Prostate gland (tissue), 2 donors: ENCODE results near the gene KRTAP29-1. TPM values are rescaled to one million over a fixed set of nuclear protein-coding genes. Genes with fewer than 3 reads are reported as not detected.

Source experiments
- DNase-seq: peaks from one replicate; pipeline ENCODE4 v3.0.0-alpha.2; 2019; ENCODE audit warnings: low spot score
- H3K27ac ChIP-seq, 2 donors: fragments of 200-600 bp; sonication (generic); 2 replicates each; pipeline ENCODE4 v1.5.1; 2017 to 2019
- H3K27me3 ChIP-seq: fragments of 200-600 bp; sonication (generic); replicated peaks from 2 replicates; pipeline ENCODE4 v1.5.1; 2019; ENCODE audit not compliant: insufficient read depth
- H3K36me3 ChIP-seq, 2 donors: fragments of 200-600 bp; sonication (generic); 1 replicate in 1 of 2; 2 replicates in 1 of 2; pipeline versions ENCODE4 v1.5.1 to v1.8.1; 2017 to 2019
- H3K4me1 ChIP-seq: fragments of 200-600 bp; sonication (generic); replicated peaks from 2 replicates; pipeline ENCODE4 v1.5.1; 2019
- H3K4me3 ChIP-seq, 2 donors: fragments of 200-600 bp; sonication (generic); 2 replicates each; pipeline ENCODE4 v1.5.1; 2017 to 2019
- H3K9me3 ChIP-seq: fragments of 200-600 bp; sonication (generic); 2 replicates; pipeline ENCODE4 v1.5.1; 2017
- CTCF ChIP-seq, 4 experiments: fragments of 200-600 bp in 2 of 4; fragments of 450-650 bp in 2 of 4; sonication (generic) in 2 of 4; IDR thresholded peaks; 1 replicate in 3 of 4; 2 replicates in 1 of 4; pipeline ENCODE4 v1.5.1; 2016 to 2019; ENCODE audit warnings: antibody characterized with exemption in 4 of 4, mild to moderate bottlenecking in 2 of 4, moderate library complexity in 2 of 4
- POLR2A ChIP-seq: fragments of 450-650 bp; IDR thresholded peaks from one replicate; pipeline ENCODE4 v1.6.1; 2016; ENCODE audit warnings: antibody characterized with exemption, mild to moderate bottlenecking
- POLR2AphosphoS5 ChIP-seq: sonication (generic); formaldehyde crosslinking; IDR thresholded peaks from one replicate; pipeline ENCODE4 v1.6.1; 2017; ENCODE audit warnings: antibody characterized with exemption
- WGBS: methylation state at CpG from one replicate; pipeline ENCODE4 v1.1.5; 2018; 5-methylcytosine and 5-hydroxymethylcytosine counted together
- intact Hi-C: fragments of 100-400 bp; cut with DNase I; formaldehyde crosslinking; loops from one replicate; pipeline ENCODE4 v1.14.2; 2022
- total RNA-seq, 2 donors: library from RNA; depleted of rRNA; stranded (reverse); fragments of >200 nt; gene quantifications; one replicate each; pipeline ENCODE4 v1.1.0, GENCODE V29; 2016

KRTAP29-1 gene
- total RNA-seq, 2 donors from 2014 or later = not detected

GRCh38 chr17:41339571-41340172 lies 37.0 kb upstream of the KRTAP29-1 start:
- Histone ChIP-seq H3K9me3 (no peaks in the 10 kb centered on the region), H3K27ac (no peak overlapping the region), H3K4me1 (no peaks in the 10 kb centered on the region), H3K4me3 (no peak overlapping the region), H3K27me3 (no peaks in the 10 kb centered on the region), H3K36me3 (no peaks in the 10 kb centered on the region)
- WGBS = 33% methylated on average over 2 of the region's 2 CpGs
- TF ChIP-seq CTCF (IDR thresholded peaks at IDR 0.05) (no peak), POLR2A (no peak), POLR2AphosphoS5 (no peak)
- intact Hi-C loops = no loop called here
- DNase-seq = no peak

- Histone ChIP-seq H3K4me1 (no peaks in the 10 kb centered on the region), H3K36me3 (no peaks in the 10 kb centered on the region), H3K27me3 (no peaks in the 10 kb centered on the region), H3K27ac (no peak overlapping the region), H3K9me3 (no peaks in the 10 kb centered on the region), H3K4me3 (no peak overlapping the region)
- TF ChIP-seq CTCF (IDR thresholded peaks at IDR 0.05) (no peak), POLR2A (no peak), POLR2AphosphoS5 (no peak)
- intact Hi-C loops = no loop called here
- no peak for DNase-seq
- 31% methylated on average over 5 of the region's 5 CpGs for WGBS
These were observed 36.4 kb upstream of the KRTAP29-1 start for GRCh38 chr17:41338961-41339485.

GRCh38 chr17:41335747-41336146 lies 33.1 kb upstream of the KRTAP29-1 start:
- Histone ChIP-seq H3K4me3 (no peak overlapping the region), H3K9me3 (no peaks in the 10 kb centered on the region), H3K36me3 (no peaks in the 10 kb centered on the region), H3K27me3 (no peaks in the 10 kb centered on the region), H3K4me1 (no peaks in the 10 kb centered on the region), H3K27ac (no peak overlapping the region)
- WGBS = 83% methylated on average over 1 of the region's 1 CpG
- intact Hi-C loops = no loop called here
- TF ChIP-seq POLR2AphosphoS5 (no peak), POLR2A (no peak), CTCF (IDR thresholded peaks at IDR 0.05) (no peak)
- DNase-seq = no peak

GRCh38 chr17:41334385-41335305 lies 32.0 kb upstream of the KRTAP29-1 start:
- Histone ChIP-seq H3K36me3 (no peaks in the 10 kb centered on the region), H3K27ac (no peak overlapping the region), H3K9me3 (no peaks in the 10 kb centered on the region), H3K27me3 (no peaks in the 10 kb centered on the region), H3K4me1 (no peaks in the 10 kb centered on the region), H3K4me3 (no peak overlapping the region)
- intact Hi-C loops = no loop called here
- TF ChIP-seq CTCF (IDR thresholded peaks at IDR 0.05) = no peak
- TF ChIP-seq POLR2A = no peak
- no peak for TF ChIP-seq POLR2AphosphoS5
- 77% methylated on average over 6 of the region's 6 CpGs for WGBS
- no peak for DNase-seq
